ENCODE data around the gene PPP1R14B.

PPP1R14B gene

GRCh38 chr11:64245797-64246620, 734 bp downstream of the PPP1R14B start:
- DNase-seq (ENCODE audit: low read depth) = peak; percentile 84

- no peak for DNase-seq (ENCODE audit: low read depth)
Observed at GRCh38 chr11:64245401-64245796, 1.3 kb downstream of the PPP1R14B start.

- DNase-seq (ENCODE audit: low read depth) = no peak
Observed at GRCh38 chr11:64244966-64245365, 1.8 kb downstream of the PPP1R14B start.

GRCh38 chr11:64244107-64244506, 2.6 kb downstream of the PPP1R14B start:
- no peak for DNase-seq (ENCODE audit: low read depth)

- no peak for DNase-seq (ENCODE audit: low read depth)
Observed at GRCh38 chr11:64243236-64243854, 3.4 kb downstream of the PPP1R14B start.

GRCh38 chr11:64241491-64242374, 5.0 kb downstream of the PPP1R14B start:
- no peak for DNase-seq (ENCODE audit: low read depth)

- DNase-seq (ENCODE audit: low read depth) = peak; percentile 99
Observed at GRCh38 chr11:64241241-64241490, 5.6 kb downstream of the PPP1R14B start.

- peak; percentile 94 for DNase-seq (ENCODE audit: low read depth)
Observed at GRCh38 chr11:64240435-64241240, 6.1 kb downstream of the PPP1R14B start, which contains the start of gene FKBP2. Gene FKBP2 (plus strand): TSS chr11:64241095. CDS start chr11:64242388, 1,293 bp downstream.

- DNase-seq (ENCODE audit: low read depth) = no peak
Observed at GRCh38 chr11:64239662-64240434, 6.9 kb downstream of the PPP1R14B start.

- DNase-seq (ENCODE audit: low read depth) = no peak
Observed at GRCh38 chr11:64238999-64239398, 7.7 kb downstream of the PPP1R14B start.

- DNase-seq (ENCODE audit: low read depth) = no peak
Observed at GRCh38 chr11:64238076-64238475, 8.7 kb downstream of the PPP1R14B start.

GRCh38 chr11:64237484-64237951, 9.2 kb downstream of the PPP1R14B start:
- DNase-seq (ENCODE audit: low read depth) = no peak

GRCh38 chr11:64235437-64236161, 11.1 kb downstream of the PPP1R14B start:
- no peak for DNase-seq (ENCODE audit: low read depth)

- no peak for DNase-seq (ENCODE audit: low read depth)
Observed at GRCh38 chr11:64234647-64235379, 11.9 kb downstream of the PPP1R14B start.

- no peak for DNase-seq (ENCODE audit: low read depth)
Observed at GRCh38 chr11:64233913-64234586, 12.7 kb downstream of the PPP1R14B start, which contains the start of gene VEGFB. Gene VEGFB (plus strand): TSS chr11:64234584. CDS start chr11:64234834, 250 bp downstream.

- no peak for DNase-seq (ENCODE audit: low read depth)
Observed at GRCh38 chr11:64232967-64233315, 13.8 kb downstream of the PPP1R14B start.

- no peak for DNase-seq (ENCODE audit: low read depth)
Observed at GRCh38 chr11:64232182-64232966, 14.4 kb downstream of the PPP1R14B start.

GRCh38 chr11:64231546-64231945, 15.2 kb downstream of the PPP1R14B start:
- no peak for DNase-seq (ENCODE audit: low read depth)

All from fibroblast of the conjunctiva (primary cell).